Cardiac muscle cell (in vitro differentiated cells and primary cell): ENCODE data around the gene ZNF462. TPM values are rescaled to one million over a fixed set of nuclear protein-coding genes. Genes with fewer than 3 reads are reported as not detected.

Source experiments
- DNase-seq, 2 donors: peaks; one replicate each; pipeline versions ENCODE4 v3.0.0 to v3.0.0-alpha.2; 2010 to 2017; ENCODE audit warnings: low read depth in 1 of 2, low spot score in 1 of 2
- H3K27ac ChIP-seq: fragments of 200-600 bp; sonication (generic); 2 replicates; pipeline ENCODE4 v1.5.1; 2016
- H3K27me3 ChIP-seq: fragments of 200-600 bp; sonication (generic); 2 replicates; pipeline ENCODE4 v1.6.0; 2016; ENCODE audit warnings: control low read depth
- H3K36me3 ChIP-seq: fragments of 200-600 bp; sonication (generic); 2 replicates; pipeline ENCODE4 v1.5.1; 2016; ENCODE audit warnings: control low read depth
- H3K4me1 ChIP-seq: fragments of 200-600 bp; sonication (generic); 2 replicates; pipeline ENCODE4 v1.8.1; 2017; ENCODE audit warnings: low read depth, mild to moderate bottlenecking, mixed run types
- H3K4me3 ChIP-seq: fragments of 200-600 bp; sonication (generic); 2 replicates; pipeline ENCODE4 v1.5.1; 2016; ENCODE audit warnings: mild to moderate bottlenecking
- H3K9me3 ChIP-seq: fragments of 200-600 bp; sonication (generic); 2 replicates; pipeline ENCODE4 v1.5.1; 2017; ENCODE audit warnings: low read depth, mild to moderate bottlenecking, control low read depth
- CTCF ChIP-seq: IDR thresholded peaks from 2 replicates; pipeline ENCODE4 v1.5.1; 2012; ENCODE audit warnings: low read depth, mild to moderate bottlenecking, low read length
- polyA plus RNA-seq: library from polyadenylated mRNA; unstranded; fragments of >200 nt; fragmentation: Nextera tagmentation; extraction: Ambion mirVana; gene quantifications from 2 replicates; pipeline ENCODE4 v1.2.1, GENCODE V29; 2016
- total RNA-seq: library from RNA; depleted of rRNA; stranded (reverse); fragments of >200 nt; gene quantifications from 2 replicates; pipeline ENCODE4 v1.2.3, GENCODE V29; 2016

Gene ZNF462
- total and polyA plus RNA-seq, 2 experiments from 2014 or later = 12.7 to 36.8 TPM

- Histone ChIP-seq H3K9me3 (no peaks in the 10 kb centered on the region), H3K27ac (no peak overlapping the region), H3K4me3 (no peak overlapping the region), H3K4me1 (no peaks in the 10 kb centered on the region), H3K36me3 (no peaks in the 10 kb centered on the region), H3K27me3 (no peaks in the 10 kb centered on the region)
- TF ChIP-seq CTCF = no peak
- no peak for DNase-seq
These were observed 34.9 kb upstream of the ZNF462 start for GRCh38 chr9:106828070-106828469.

- no peak for TF ChIP-seq CTCF
- Histone ChIP-seq H3K4me3 (no peak overlapping the region), H3K9me3 (no peaks in the 10 kb centered on the region), H3K27me3 (no peaks in the 10 kb centered on the region), H3K27ac (no peak overlapping the region), H3K4me1 (no peaks in the 10 kb centered on the region), H3K36me3 (no peaks in the 10 kb centered on the region)
- no peak for DNase-seq
These were observed 34.0 kb upstream of the ZNF462 start for GRCh38 chr9:106828965-106829364.

- Histone ChIP-seq H3K4me1 (no peaks in the 10 kb centered on the region), H3K9me3 (no peaks in the 10 kb centered on the region), H3K36me3 (no peaks in the 10 kb centered on the region), H3K27ac (no peak overlapping the region), H3K27me3 (no peaks in the 10 kb centered on the region), H3K4me3 (no peak overlapping the region)
- peak in 1 of 2 donors; percentile 1 for DNase-seq
- no peak for TF ChIP-seq CTCF
These were observed 33.1 kb upstream of the ZNF462 start for GRCh38 chr9:106829666-106830408.

GRCh38 chr9:106830527-106831150 is 32.3 kb upstream of the ZNF462 start:
- TF ChIP-seq CTCF = no peak
- no peaks in the 10 kb centered on the region for H3K4me1 ChIP-seq
- no peaks in the 10 kb centered on the region for H3K27me3 ChIP-seq
- H3K4me3 ChIP-seq = no peak overlapping the region
- no peak overlapping the region for H3K27ac ChIP-seq
- H3K36me3 ChIP-seq = no peaks in the 10 kb centered on the region
- no peaks in the 10 kb centered on the region for H3K9me3 ChIP-seq
- peak in 1 of 2 donors; percentile 6 for DNase-seq

- Histone ChIP-seq H3K4me3 (no peak overlapping the region), H3K9me3 (no peaks in the 10 kb centered on the region), H3K36me3 (no peaks in the 10 kb centered on the region), H3K4me1 (no peaks in the 10 kb centered on the region), H3K27ac (no peak overlapping the region), H3K27me3 (no peaks in the 10 kb centered on the region)
- DNase-seq = no peak
- no peak for TF ChIP-seq CTCF
These were observed 28.1 kb upstream of the ZNF462 start for GRCh38 chr9:106834888-106835287.
